HepG2 (cell line): ENCODE measurements around the gene LRRC40. TPM values are rescaled to one million over a fixed set of nuclear protein-coding genes. Genes with fewer than 3 reads are reported as not detected.

ENCODE experiments used
- ATF5 ChIP-seq: sonication (generic); formaldehyde crosslinking; IDR thresholded peaks from 2 replicates; pipeline ENCODE4 v1.4.0; 2020; ENCODE audit warnings: mild to moderate bottlenecking, low read depth, missing genetic modification reagents
- ATF7 ChIP-seq, 2 experiments: fragments of 450-650 bp in 1 of 2; sonication (generic) in 1 of 2; formaldehyde crosslinking in 1 of 2; IDR thresholded peaks; 2 replicates each; pipeline versions ENCODE4 v1.4.0 to v1.6.1; 2016 to 2020; ENCODE audit warnings: antibody characterized with exemption in 1 of 2, mild to moderate bottlenecking in 1 of 2, missing genetic modification reagents in 1 of 2
- CCAR2 ChIP-seq: fragments of 200-400 bp; formaldehyde crosslinking; optimal IDR thresholded peaks from 2 replicates; pipeline ENCODE3; 2018; ENCODE audit warnings: low read depth, mild to moderate bottlenecking, low read length, moderate library complexity
- CEBPZ ChIP-seq: IDR thresholded peaks from 2 replicates; pipeline ENCODE4 v1.6.1; 2012; ENCODE audit warnings: low read length, improper control_type of control experiment
- HOXA9 ChIP-seq: sonication (generic); formaldehyde crosslinking; IDR thresholded peaks from 2 replicates; pipeline ENCODE4 v1.8.1; 2022; ENCODE audit warnings: missing genetic modification reagents, mild to moderate bottlenecking, moderate library complexity, borderline replicate concordance
- POGK ChIP-seq: sonication (generic); formaldehyde crosslinking; conservative IDR thresholded peaks from 2 replicates; pipeline ENCODE4 v1.8.0; 2022; ENCODE audit warnings: mild to moderate bottlenecking, moderate library complexity, missing genetic modification reagents
- PTBP1 ChIP-seq: fragments of 200-400 bp; formaldehyde crosslinking; IDR thresholded peaks from 2 replicates; pipeline ENCODE4 v1.6.1; 2018; ENCODE audit warnings: low read length, low read depth; ENCODE audit not compliant: poor library complexity, severe bottlenecking
- SNAPC5 ChIP-seq: sonication (generic); formaldehyde crosslinking; IDR thresholded peaks from 2 replicates; pipeline ENCODE4 v1.8.1; 2023; ENCODE audit warnings: mild to moderate bottlenecking, missing genetic modification reagents, borderline replicate concordance
- ZKSCAN1 ChIP-seq: fragments of 150-350 bp; IDR thresholded peaks from 2 replicates; pipeline ENCODE4 v1.6.1; 2014; ENCODE audit warnings: low read length
- ZNF12 ChIP-seq: sonication (generic); formaldehyde crosslinking; IDR thresholded peaks from 2 replicates; pipeline ENCODE4 v1.5.0; 2020; ENCODE audit warnings: missing genetic modification reagents
- ZNF281 ChIP-seq: sonication (generic); formaldehyde crosslinking; IDR thresholded peaks from 2 replicates; pipeline ENCODE4 v1.4.0; 2020; ENCODE audit warnings: missing genetic modification reagents, borderline replicate concordance
- ZNF331 ChIP-seq: sonication (generic); formaldehyde crosslinking; IDR thresholded peaks from 2 replicates; pipeline ENCODE4 v1.4.0; 2020; ENCODE audit warnings: missing genetic modification reagents
- ZNF33B ChIP-seq: sonication (generic); formaldehyde crosslinking; IDR thresholded peaks from 2 replicates; pipeline ENCODE4 v1.5.1; 2020; ENCODE audit warnings: mild to moderate bottlenecking, missing genetic modification reagents
- ZNF354B ChIP-seq: sonication (generic); formaldehyde crosslinking; IDR thresholded peaks from 2 replicates; pipeline ENCODE4 v1.8.0; 2022; ENCODE audit warnings: mild to moderate bottlenecking, missing genetic modification reagents
- ZNF446 ChIP-seq: sonication (generic); formaldehyde crosslinking; IDR thresholded peaks from 2 replicates; pipeline ENCODE4 v1.5.0; 2020; ENCODE audit warnings: mild to moderate bottlenecking, missing genetic modification reagents
- ZNF576 ChIP-seq: sonication (generic); formaldehyde crosslinking; IDR thresholded peaks from 2 replicates; pipeline ENCODE4 v1.4.0; 2020; ENCODE audit warnings: mild to moderate bottlenecking, missing genetic modification reagents
- ZNF629 ChIP-seq: sonication (generic); formaldehyde crosslinking; conservative IDR thresholded peaks from 2 replicates; pipeline ENCODE4 v1.5.0; 2020; ENCODE audit warnings: missing genetic modification reagents
- ZNF790 ChIP-seq: sonication (generic); formaldehyde crosslinking; IDR thresholded peaks from 2 replicates; pipeline ENCODE4 v1.8.0; 2022; ENCODE audit warnings: missing genetic modification reagents, mild to moderate bottlenecking, borderline replicate concordance
- ZZZ3 ChIP-seq: sonication (generic); formaldehyde crosslinking; IDR thresholded peaks from 2 replicates; pipeline ENCODE4 v1.4.0; 2020; ENCODE audit warnings: missing genetic modification reagents, mild to moderate bottlenecking, borderline replicate concordance
- polyA plus RNA-seq, 8 experiments: library from polyadenylated mRNA; depleted of rRNA in 3 of 8; stranded (reverse) in 7 of 8; unstranded in 1 of 8; fragments of >200 nt; fragmentation: Illumina TruSeq in 4 of 8; extraction: Trizol in 4 of 8; gene quantifications; 2 replicates each; pipeline versions ENCODE4 v1.2.1 to v1.2.3, GENCODE V29; 2011 to 2016; ENCODE audit warnings: low read depth in 4 of 8, missing spikeins in 1 of 8, mixed read lengths in 1 of 8; ENCODE audit not compliant: insufficient read depth in 1 of 8
- total RNA-seq, 5 experiments: library from RNA; depleted of rRNA; stranded (reverse); fragments of >200 nt; fragmentation: Illumina TruSeq; extraction: Trizol; gene quantifications; 2 replicates each; pipeline ENCODE4 v1.2.3, GENCODE V29; 2016; ENCODE audit warnings: low read depth in 1 of 5

LRRC40 gene
- total and polyA plus RNA-seq, 2 of the 13 experiments (the other 11 are each of a cell fraction or from before 2014, with no cell fraction given): 10.3 to 32.7 TPM

GRCh38 chr1:70205434-70206118 lies at the start of gene LRRC40 (continued):
- TF ChIP-seq HOXA9 (CRISPR knock-in tag) (no peak), ZNF790 (peak; percentile 44; the same call in 1 of the 2 replicates), ZZZ3 (CRISPR knock-in tag) (peak; percentile 89; the same call in 1 of the 2 replicates), ATF5 (no peak), ATF7 (IDR thresholded peaks at IDR 0.05) (no peak), ATF7 (CRISPR knock-in tag; IDR thresholded peaks at IDR 0.05) (0 out of 2 replicates have a peak, but pooled peaks have one; percentile 49), ZNF331 (CRISPR knock-in tag) (peak; percentile 93), ZNF446 (CRISPR knock-in tag) (peak; percentile 73), ZKSCAN1 (0 out of 2 replicates have a peak, but pooled peaks have one; percentile 28), ZNF12 (CRISPR knock-in tag) (no peak; the same call in 1 of the 2 replicates), ZNF354B (no peak; the same call in 1 of the 2 replicates), CCAR2 (peak; percentile 31), POGK (CRISPR knock-in tag) (peak; percentile 90), SNAPC5 (CRISPR knock-in tag) (no peak), ZNF576 (no peak), ZNF33B (CRISPR knock-in tag) (peak; percentile 82; the same call in 1 of the 2 replicates), ZNF629 (CRISPR knock-in tag) (no peak; the same call in 1 of the 2 replicates), ZNF281 (CRISPR knock-in tag) (no peak; the same call in 1 of the 2 replicates), PTBP1 (no peak), CEBPZ (no peak)
